ENCODE results near the gene WRAP73.

Gene WRAP73

DNA sequence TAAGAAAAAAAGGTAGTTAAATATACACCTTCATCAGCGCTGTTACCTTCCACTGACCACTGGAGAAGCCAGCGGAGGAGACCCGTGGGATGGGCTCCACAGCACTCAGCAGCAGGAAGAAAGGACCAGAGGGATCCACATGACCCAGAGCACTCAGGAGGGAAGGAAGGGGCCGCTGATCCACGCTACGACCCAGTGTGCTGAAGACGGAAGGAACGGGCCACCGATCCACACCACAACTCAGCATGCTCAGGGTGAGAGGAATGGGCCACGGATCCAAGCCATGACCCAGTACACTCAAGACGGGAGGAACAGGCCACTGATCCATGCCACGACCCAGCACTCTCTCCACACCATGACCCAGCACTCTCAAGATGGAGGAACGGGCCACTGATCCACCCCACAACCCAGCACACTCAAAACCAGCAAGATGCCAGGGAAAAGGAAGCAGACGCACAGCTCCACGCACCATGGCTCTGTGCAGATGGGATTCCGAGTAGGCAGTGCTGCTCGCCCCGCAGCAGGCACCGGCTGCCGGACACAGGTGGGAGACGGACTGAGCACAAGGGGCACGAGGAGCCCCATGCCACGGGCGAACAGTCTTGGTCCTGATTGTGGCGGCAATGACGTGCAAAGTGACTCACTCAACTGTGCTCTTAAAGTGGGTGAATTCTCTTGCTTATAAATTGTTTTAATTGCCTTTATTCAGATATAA lies 8.7 kb downstream of the WRAP73 start:
- Histone ChIP-seq H3K9me3 (no peaks in the 10 kb centered on the region), H3K27me3 (no peaks in the 10 kb centered on the region), H3K4me3 (ENCODE audit: low read depth in 1 of 2, low read length in 1 of 2) (no peak overlapping the region), H3K27ac (no peak overlapping the region), H3K36me3 (peaks cover 92% of the 10 kb centered on the region), H3K4me1 (ENCODE audit: control insufficient read depth in 1 of 2, insufficient read depth in 1 of 2, low read depth in 1 of 2, low read length in 1 of 2) (peaks cover 4 to 6% of the 10 kb centered on the region in 2 experiments)
- no peak for TF ChIP-seq CTCF (IDR thresholded peaks at IDR 0.05)

- Histone ChIP-seq H3K27me3 (no peaks in the 10 kb centered on the region), H3K27ac (no peak overlapping the region), H3K9me3 (no peaks in the 10 kb centered on the region), H3K36me3 (peaks cover 92% of the 10 kb centered on the region), H3K4me3 (ENCODE audit: low read depth in 1 of 2, low read length in 1 of 2) (no peak overlapping the region), H3K4me1 (ENCODE audit: control insufficient read depth in 1 of 2, insufficient read depth in 1 of 2, low read depth in 1 of 2, low read length in 1 of 2) (no peaks in the 10 kb centered on the region)
- TF ChIP-seq CTCF (IDR thresholded peaks at IDR 0.05), result no peak
Measured at GRCh38 chr1:3640121-3640837, 9.6 kb downstream of the WRAP73 start.

- Histone ChIP-seq H3K9me3 (no peaks in the 10 kb centered on the region), H3K4me3 (ENCODE audit: low read depth in 1 of 2, low read length in 1 of 2) (no peak overlapping the region), H3K36me3 (peaks cover 92% of the 10 kb centered on the region), H3K27me3 (no peaks in the 10 kb centered on the region), H3K4me1 (ENCODE audit: control insufficient read depth in 1 of 2, insufficient read depth in 1 of 2, low read depth in 1 of 2, low read length in 1 of 2) (no peaks in the 10 kb centered on the region), H3K27ac (no peak overlapping the region)
- TF ChIP-seq CTCF (IDR thresholded peaks at IDR 0.05), result no peak
Measured at GRCh38 chr1:3639397-3639911, 10.4 kb downstream of the WRAP73 start.

DNA sequence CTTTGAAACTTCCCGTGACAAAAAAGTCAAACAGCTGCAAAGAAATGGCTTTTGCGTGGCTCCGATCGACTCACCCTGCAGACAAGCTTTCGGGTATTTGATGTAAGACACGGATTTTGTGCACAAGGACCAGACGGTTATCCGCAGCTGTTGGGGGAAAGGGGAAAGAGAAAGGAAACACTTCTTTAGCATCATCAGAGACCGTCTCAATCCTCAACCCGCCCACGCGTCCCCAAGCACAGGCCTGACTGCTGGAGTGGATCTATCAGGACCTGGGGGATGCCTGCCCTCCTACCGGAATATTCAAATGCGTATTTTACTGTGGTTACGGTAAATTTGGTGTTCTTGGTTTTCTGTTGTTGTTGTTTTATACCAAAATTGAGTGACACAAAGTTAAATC lies 11.2 kb downstream of the WRAP73 start:
- Histone ChIP-seq H3K4me3 (ENCODE audit: low read depth in 1 of 2, low read length in 1 of 2) (no peak overlapping the region), H3K4me1 (ENCODE audit: control insufficient read depth in 1 of 2, insufficient read depth in 1 of 2, low read depth in 1 of 2, low read length in 1 of 2) (no peaks in the 10 kb centered on the region), H3K27me3 (no peaks in the 10 kb centered on the region), H3K36me3 (peaks cover 96% of the 10 kb centered on the region), H3K27ac (no peak overlapping the region), H3K9me3 (no peaks in the 10 kb centered on the region)
- TF ChIP-seq CTCF (IDR thresholded peaks at IDR 0.05), result no peak

DNA sequence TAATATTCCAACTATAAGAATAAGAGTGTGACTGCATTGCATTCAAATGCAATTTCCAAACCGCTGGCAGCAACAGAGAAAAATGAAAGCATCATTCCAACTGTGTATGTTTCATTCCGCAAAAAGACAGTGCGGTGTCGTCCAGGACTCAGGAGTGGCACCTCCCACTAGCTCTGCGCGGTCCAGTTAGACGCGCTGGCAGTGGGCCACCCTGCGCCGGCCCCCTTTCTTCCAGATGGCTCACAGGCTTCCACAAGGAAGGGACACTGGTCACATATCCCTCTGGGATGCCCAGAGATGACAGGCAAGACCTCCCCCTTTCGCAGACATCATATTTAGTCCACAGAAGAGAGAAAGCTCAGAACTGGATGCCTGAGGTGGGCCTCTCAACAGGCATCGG lies 11.9 kb downstream of the WRAP73 start:
- Histone ChIP-seq H3K9me3 (no peaks in the 10 kb centered on the region), H3K27ac (no peak overlapping the region), H3K4me3 (ENCODE audit: low read depth in 1 of 2, low read length in 1 of 2) (no peak overlapping the region), H3K27me3 (no peaks in the 10 kb centered on the region), H3K36me3 (peaks cover 99% of the 10 kb centered on the region), H3K4me1 (ENCODE audit: control insufficient read depth in 1 of 2, insufficient read depth in 1 of 2, low read depth in 1 of 2, low read length in 1 of 2) (no peaks in the 10 kb centered on the region)
- no peak for TF ChIP-seq CTCF (IDR thresholded peaks at IDR 0.05)

Measured in neutrophil (primary cell).